Colon (tissue), 2 donors: Measurements from ENCODE around the gene GALE.
"Not testable (repeated sequence)": the region's sequence is repeated elsewhere in the genome, so short reads cannot be mapped to it uniquely, and the experiment has no call there.

Source experiments
- FAIRE-seq: peaks from 2 replicates; lab custom pipeline; 2012; peaks lifted over from hg19 to GRCh38; lab: Jason Lieb, UNC
- donor health status: control.
- donor health status: control.

Gene GALE

GRCh38 chr1:23809751-23810171, 9.2 kb upstream of the GALE start:
- FAIRE-seq = no peak

GRCh38 chr1:23807453-23807852, 6.9 kb upstream of the GALE start:
- no peak for FAIRE-seq

- FAIRE-seq = no peak
Observed at GRCh38 chr1:23806280-23806679, 5.7 kb upstream of the GALE start.

GRCh38 chr1:23805025-23805424, 4.5 kb upstream of the GALE start:
- no peak for FAIRE-seq

GRCh38 chr1:23804183-23804835, 3.8 kb upstream of the GALE start:
- FAIRE-seq = no peak

- no peak for FAIRE-seq
Observed at GRCh38 chr1:23803674-23804073, 3.1 kb upstream of the GALE start.

- FAIRE-seq = not testable (repeated sequence)
Observed at GRCh38 chr1:23802809-23803342, 2.3 kb upstream of the GALE start.

- no peak for FAIRE-seq
Observed at GRCh38 chr1:23801876-23802275, 1.3 kb upstream of the GALE start.

GRCh38 chr1:23801338-23801748, 789 bp upstream of the GALE start:
- no peak for FAIRE-seq

- no peak for FAIRE-seq
Observed at GRCh38 chr1:23799570-23800399, 769 bp downstream of the GALE start.

GRCh38 chr1:23799255-23799569, 1.3 kb downstream of the GALE start:
- no peak for FAIRE-seq

GRCh38 chr1:23798662-23799142, 1.9 kb downstream of the GALE start:
- FAIRE-seq = no peak

- FAIRE-seq = no peak
Observed at GRCh38 chr1:23797478-23798448, 2.8 kb downstream of the GALE start.

GRCh38 chr1:23796466-23797271, 3.9 kb downstream of the GALE start:
- no peak for FAIRE-seq

- no peak for FAIRE-seq
Observed at GRCh38 chr1:23795676-23796465, 4.7 kb downstream of the GALE start.

- not testable (repeated sequence) for FAIRE-seq
Observed at GRCh38 chr1:23794732-23795182, 5.8 kb downstream of the GALE start.

- no peak for FAIRE-seq
Observed at GRCh38 chr1:23793861-23794731, 6.5 kb downstream of the GALE start.

- FAIRE-seq = no peak
Observed at GRCh38 chr1:23793018-23793781, 7.4 kb downstream of the GALE start.
